GM19455 (cell line): Measurements from ENCODE around the gene SIKE1.
"Not testable (repeated sequence)": the region's sequence is repeated elsewhere in the genome, so short reads cannot be mapped to it uniquely, and the experiment has no call there.

Experiments
- ATAC-seq: cut with Tn5 transposase; IDR thresholded peaks from one replicate; pipeline ENCODE4 v1.9.1; 2021; ENCODE audit not compliant: unreplicated experiment

SIKE1 gene

GRCh38 chr1:114780344-114781226 is at the start of gene SIKE1:
TSS of gene SIKE1 (minus strand) at chr1:114780685. CDS start at chr1:114780607, 78 bp downstream.
- ATAC-seq, result peak; percentile 99

GRCh38 chr1:114830075-114830474 is 49.6 kb upstream of the SIKE1 start:
- not testable (repeated sequence) for ATAC-seq

- no peak for ATAC-seq
Observed at GRCh38 chr1:114828251-114828650, 47.8 kb upstream of the SIKE1 start.

- ATAC-seq, result no peak
Observed at GRCh38 chr1:114821978-114822377, 41.5 kb upstream of the SIKE1 start.

- ATAC-seq, result no peak
Observed at GRCh38 chr1:114820392-114820791, 39.9 kb upstream of the SIKE1 start.

- ATAC-seq, result no peak
Observed at GRCh38 chr1:114819869-114820268, 39.4 kb upstream of the SIKE1 start.

- ATAC-seq, result not testable (repeated sequence)
Observed at GRCh38 chr1:114804449-114804848, 24.0 kb upstream of the SIKE1 start.

GRCh38 chr1:114803001-114803400 is 22.5 kb upstream of the SIKE1 start:
- no peak for ATAC-seq

GRCh38 chr1:114794038-114794437 is 13.6 kb upstream of the SIKE1 start:
- ATAC-seq, result no peak

GRCh38 chr1:114790581-114790980 is 10.1 kb upstream of the SIKE1 start:
- not testable (repeated sequence) for ATAC-seq

GRCh38 chr1:114786440-114786839 is 6.0 kb upstream of the SIKE1 start:
- not testable (repeated sequence) for ATAC-seq

GRCh38 chr1:114782476-114782875 is 2.0 kb upstream of the SIKE1 start:
- ATAC-seq, result no peak

- no peak for ATAC-seq
Observed at GRCh38 chr1:114779722-114780121, 763 bp downstream of the SIKE1 start.

- ATAC-seq, result not testable (repeated sequence)
Observed at GRCh38 chr1:114776726-114777125, 3.8 kb downstream of the SIKE1 start.

- ATAC-seq, result no peak
Observed at GRCh38 chr1:114771992-114772391, 8.5 kb downstream of the SIKE1 start.

- ATAC-seq, result no peak
Observed at GRCh38 chr1:114770989-114771388, 9.5 kb downstream of the SIKE1 start.

- no peak for ATAC-seq
Observed at GRCh38 chr1:114764689-114765088, 15.8 kb downstream of the SIKE1 start.

- ATAC-seq, result no peak
Observed at GRCh38 chr1:114758256-114758832, 22.1 kb downstream of the SIKE1 start.

- ATAC-seq, result peak; percentile 73
Observed at GRCh38 chr1:114757455-114758255, 22.8 kb downstream of the SIKE1 start, which contains the start of gene CSDE1. TSS of gene CSDE1 (minus strand) at chr1:114757984. CDS start at chr1:114739890, 18,094 bp downstream.

GRCh38 chr1:114756949-114757454 is 23.5 kb downstream of the SIKE1 start:
- no peak for ATAC-seq
